HCT116 (cell line): ENCODE results near the gene KIAA0232. TPM values are rescaled to one million over a fixed set of nuclear protein-coding genes. Genes with fewer than 3 reads are reported as not detected.

Experiments
- ATAC-seq: fragments of 200-7000 bp; cut with Tn5 transposase; 2 replicates; pipeline ENCODE4 v1.9.1; 2020; ENCODE audit warnings: mild to moderate bottlenecking, moderate library complexity
- BruUV-seq: library from RNA; stranded (reverse); fragments of 400-500 nt; replicated peaks from 2 replicates; lab custom pipeline; 2021; lab: Mats Ljungman, UMichigan
- CTCF ChIA-PET: fragments of 300-600 bp; sonication (Branson Sonifier 250); formaldehyde crosslinking; loops from one replicate; lab custom pipeline; 2021; ENCODE audit warnings: antibody characterized with exemption; lab: Charles Lee
- POLR2A ChIA-PET: fragments of 300-600, 350-600 bp; sonication (Branson Sonifier 250); formaldehyde crosslinking; loops from one replicate; lab custom pipeline; 2021; ENCODE audit warnings: antibody characterized with exemption; lab: Charles Lee
- RAD21 ChIA-PET, 2 experiments: fragments of 300-600 bp; sonication (Branson Sonifier 250); formaldehyde crosslinking; loops; one replicate each; lab custom pipeline; 2023; ENCODE audit warnings: low total read pairs in 2 of 2; ENCODE audit not compliant: uncharacterized antibody in 2 of 2, unreplicated experiment in 2 of 2, low non-redundant PET in 1 of 2; lab: Charles Lee
- DNase-seq: peaks from one replicate; pipeline ENCODE4 v3.0.0-alpha.2; 2010; ENCODE audit warnings: low read depth, low spot score
- H2AFZ ChIP-seq: fragments of 200-600 bp; shearing (Covaris generic), sonication (generic); 2 replicates; pipeline ENCODE4 v1.6.1; 2017; ENCODE audit warnings: low read depth, mixed run types, mixed read lengths, antibody characterized with exemption, low read length; ENCODE audit not compliant: poor library complexity, severe bottlenecking
- H3K27ac ChIP-seq: 2 replicates; pipeline ENCODE4 v1.5.1; 2012; ENCODE audit warnings: low read depth, low read length
- H3K27me3 ChIP-seq: fragments of 200-600 bp; sonication (generic); 2 replicates; pipeline ENCODE4 v1.6.1; 2016; ENCODE audit warnings: mixed run types, low read length, mixed read lengths; ENCODE audit not compliant: insufficient read depth
- H3K36me3 ChIP-seq, 2 experiments: fragments of 200-500 bp in 1 of 2; fragments of 200-600 bp in 1 of 2; sonication (Bioruptor generic) in 1 of 2; sonication (generic) in 1 of 2; 2 replicates each; pipeline versions ENCODE4 v1.5.1 to v1.6.1; 2014 to 2016; ENCODE audit warnings: low read length in 2 of 2, inconsistent platforms in 1 of 2, mixed read lengths in 1 of 2, mixed run types in 1 of 2; ENCODE audit not compliant: insufficient read depth in 2 of 2, control insufficient read depth in 1 of 2
- H3K4me1 ChIP-seq, 2 experiments: fragments of 200-600 bp in 1 of 2; sonication (generic) in 1 of 2; 2 replicates each; pipeline versions ENCODE4 v1.5.1 to v1.6.1; 2012 to 2017; ENCODE audit warnings: low read length in 2 of 2, inconsistent platforms in 1 of 2, mild to moderate bottlenecking in 1 of 2, mixed read lengths in 1 of 2, mixed run types in 1 of 2, moderate library complexity in 1 of 2; ENCODE audit not compliant: insufficient read depth in 2 of 2, control insufficient read depth in 1 of 2
- H3K4me2 ChIP-seq: fragments of 200-600 bp; sonication (generic); 2 replicates; pipeline ENCODE4 v1.6.1; 2017; ENCODE audit warnings: mixed run types, low read length, mixed read lengths
- H3K4me3 ChIP-seq, 2 experiments: fragments of 200-600 bp in 1 of 2; sonication (generic) in 1 of 2; replicated peaks in 1 of 2; 2 replicates each; pipeline ENCODE4 v1.5.1; 2011 to 2016; ENCODE audit warnings: low read length in 2 of 2, control low read depth in 1 of 2, low read depth in 1 of 2, mild to moderate bottlenecking in 1 of 2, mixed read lengths in 1 of 2, mixed run types in 1 of 2
- H3K79me2 ChIP-seq: fragments of 200-600 bp; sonication (generic); 2 replicates; pipeline ENCODE4 v1.6.1; 2017; ENCODE audit warnings: mild to moderate bottlenecking, mixed run types, low read length, moderate library complexity, mixed read lengths; ENCODE audit not compliant: insufficient read depth
- H3K9ac ChIP-seq: fragments of 200-600 bp; sonication (generic); 2 replicates; pipeline ENCODE4 v1.6.1; 2016; ENCODE audit warnings: low read length, mixed read lengths
- H3K9me2 ChIP-seq: fragments of 200-600 bp; sonication (generic), shearing (Covaris generic); 2 replicates; pipeline ENCODE4 v1.6.1; 2017; ENCODE audit warnings: mixed run types, mild to moderate bottlenecking, moderate library complexity; ENCODE audit not compliant: insufficient read depth
- H3K9me3 ChIP-seq, 2 experiments: fragments of 200-500 bp in 1 of 2; fragments of 200-600 bp in 1 of 2; sonication (Bioruptor generic) in 1 of 2; sonication (generic) in 1 of 2; 2 replicates each; pipeline ENCODE4 v1.6.1; 2014 to 2017; ENCODE audit warnings: low read length in 2 of 2, mixed read lengths in 2 of 2, inconsistent platforms in 1 of 2, low read depth in 1 of 2, mild to moderate bottlenecking in 1 of 2, mixed run types in 1 of 2, moderate library complexity in 1 of 2; ENCODE audit not compliant: control insufficient read depth in 1 of 2, insufficient read depth in 1 of 2
- H4K20me1 ChIP-seq: fragments of 200-600 bp; sonication (generic), shearing (Covaris generic); 2 replicates; pipeline ENCODE4 v1.6.1; 2017; ENCODE audit warnings: mixed run types, mild to moderate bottlenecking, moderate library complexity; ENCODE audit not compliant: insufficient read depth
- CBX3 ChIP-seq: IDR thresholded peaks from 2 replicates; pipeline ENCODE4 v1.6.1; 2012; ENCODE audit warnings: low read depth
- EGR1 ChIP-seq: IDR thresholded peaks from 2 replicates; pipeline ENCODE4 v1.6.1; 2012; ENCODE audit warnings: low read depth
- EZH2phosphoT487 ChIP-seq: fragments of 200-600 bp; IDR thresholded peaks from 2 replicates; pipeline ENCODE4 v1.6.1; 2018; ENCODE audit warnings: antibody characterized with exemption, borderline replicate concordance
- FOSL1 ChIP-seq: IDR thresholded peaks from 2 replicates; pipeline ENCODE4 v1.6.1; 2012; ENCODE audit warnings: low read depth
- JUND ChIP-seq: IDR thresholded peaks from 2 replicates; pipeline ENCODE4 v1.6.1; 2012
- POLR2AphosphoS5 ChIP-seq: IDR thresholded peaks from 2 replicates; pipeline ENCODE4 v1.6.1; 2011; ENCODE audit warnings: mild to moderate bottlenecking, low read depth, low read length, moderate library complexity
- RAD21 ChIP-seq: IDR thresholded peaks from 2 replicates; pipeline ENCODE4 v1.6.1; 2012; ENCODE audit warnings: low read depth, mild to moderate bottlenecking
- REST ChIP-seq: IDR thresholded peaks from 2 replicates; pipeline ENCODE4 v1.6.1; 2012; ENCODE audit warnings: low read depth
- SRF ChIP-seq: IDR thresholded peaks from 2 replicates; pipeline ENCODE4 v1.6.1; 2012; ENCODE audit warnings: low read depth
- YY1 ChIP-seq: IDR thresholded peaks from 2 replicates; pipeline ENCODE4 v1.6.1; 2011; ENCODE audit warnings: low read length, low read depth, moderate library complexity, mild to moderate bottlenecking; ENCODE audit not compliant: insufficient replicate concordance; ENCODE audit errors: extremely low read depth
- ZFX ChIP-seq: fragments of 450-650 bp; IDR thresholded peaks from 2 replicates; pipeline ENCODE4 v1.6.1; 2017
- ZNF274 ChIP-seq: fragments of 200-500 bp; sonication (Bioruptor generic); IDR thresholded peaks from 2 replicates; pipeline ENCODE4 v1.6.1; 2014; ENCODE audit warnings: mild to moderate bottlenecking, low read depth, low read length, inconsistent platforms
- intact Hi-C: fragments of 100-400 bp; cut with micrococcal nuclease; formaldehyde crosslinking; loops from 2 replicates; pipeline ENCODE4 v1.10.0; 2022
- total RNA-seq: library from RNA; stranded (reverse); gene quantifications from one replicate; pipeline ENCODE4 v1.2.1, GENCODE V29; 2021; ENCODE audit not compliant: unreplicated experiment

The KIAA0232 gene
- total RNA-seq, 1 experiment from 2014 or later = 18.1 TPM

GRCh38 chr4:6811165-6811564 is 28.6 kb downstream of the KIAA0232 start:
- Histone ChIP-seq H3K27ac (no peak overlapping the region), H3K9me2 (no peaks in the 10 kb centered on the region), H4K20me1 (no peaks in the 10 kb centered on the region; the same call in 1 of the 2 replicates), H3K9me3 (no peaks in the 10 kb centered on the region), H3K79me2 (peaks cover 28% of the 10 kb centered on the region), H3K27me3 (no peaks in the 10 kb centered on the region), H3K4me3 (no peak overlapping the region), H3K4me1 (peaks cover 2 to 13% of the 10 kb centered on the region in 2 experiments; a peak in 3 of 4 replicates), H3K9ac (no peak overlapping the region), H3K4me2 (no peak overlapping the region), H2AFZ (no peak overlapping the region), H3K36me3 (no peaks in the 10 kb centered on the region)
- no TSS peak for BruUV-seq
- intact Hi-C loops = no loop called here
- TF ChIP-seq ZFX (no peak), POLR2AphosphoS5 (no peak), FOSL1 (no peak), EZH2phosphoT487 (no peak), RAD21 (no peak), YY1 (no peak), REST (no peak), ZNF274 (no peak), EGR1 (no peak), SRF (no peak), JUND (no peak), CBX3 (no peak)
- POLR2A ChIA-PET = no interaction called here
- no peak for DNase-seq
- CTCF ChIA-PET = no interaction called here
- ATAC-seq = no peak
- RAD21 ChIA-PET = no interaction called here
